HG03558 (cell line): Measurements from ENCODE around the gene NCR3LG1.
A peak's percentile ranks its signal among the peaks of the same experiment; 100 is the strongest.

ENCODE experiments used
- ATAC-seq: cut with Tn5 transposase; IDR thresholded peaks from one replicate; pipeline ENCODE4 v1.9.1; 2021; ENCODE audit warnings: moderate number of reproducible peaks; ENCODE audit not compliant: unreplicated experiment; ENCODE audit errors: extremely low read depth

Gene NCR3LG1

DNA sequence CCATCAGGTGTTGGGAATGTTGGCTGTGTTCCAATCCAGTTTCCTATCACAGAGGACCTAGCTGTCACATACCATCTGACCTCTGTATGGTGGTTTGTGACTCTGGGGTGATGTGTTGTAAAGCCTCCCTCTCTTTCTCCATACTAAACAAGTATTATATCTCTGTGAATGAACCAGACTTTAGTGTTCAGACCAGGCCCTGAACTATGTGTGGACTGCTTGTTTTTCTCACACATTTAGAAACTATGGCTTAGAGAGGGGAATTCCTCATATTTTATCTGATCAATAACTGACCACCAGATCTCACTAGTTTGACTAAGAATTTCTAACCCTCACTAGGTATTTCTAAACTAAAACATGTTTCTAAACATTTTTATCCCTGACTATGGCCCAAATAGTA lies 17.5 kb downstream of the NCR3LG1 start:
- ATAC-seq = no peak

DNA sequence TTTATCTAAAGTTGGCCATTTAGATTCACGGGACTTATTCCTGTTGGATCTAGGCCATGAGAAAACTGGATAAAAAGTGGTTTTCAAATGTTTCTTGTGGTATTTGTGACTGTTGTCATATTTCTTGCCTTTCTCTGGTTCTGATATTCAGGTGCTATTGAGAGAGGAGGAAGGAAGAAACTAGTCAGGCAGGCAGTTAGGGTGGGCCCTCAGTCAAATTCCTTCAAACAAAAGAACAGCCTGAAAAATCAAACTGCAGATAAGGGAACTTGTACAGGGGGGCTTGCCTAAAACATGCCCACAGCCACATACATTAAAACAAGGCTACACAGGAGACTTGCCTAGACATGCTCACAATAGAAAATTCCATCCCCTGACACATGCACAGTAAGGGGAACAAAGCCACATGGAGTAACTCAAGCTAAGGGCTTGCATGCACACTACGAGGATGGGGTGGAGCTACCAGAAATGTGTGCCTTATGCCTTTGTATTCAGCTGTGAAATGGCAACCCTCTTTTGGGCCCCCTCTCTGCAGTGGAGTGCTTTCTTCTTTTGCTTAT lies 18.2 kb downstream of the NCR3LG1 start:
- ATAC-seq = no peak

DNA sequence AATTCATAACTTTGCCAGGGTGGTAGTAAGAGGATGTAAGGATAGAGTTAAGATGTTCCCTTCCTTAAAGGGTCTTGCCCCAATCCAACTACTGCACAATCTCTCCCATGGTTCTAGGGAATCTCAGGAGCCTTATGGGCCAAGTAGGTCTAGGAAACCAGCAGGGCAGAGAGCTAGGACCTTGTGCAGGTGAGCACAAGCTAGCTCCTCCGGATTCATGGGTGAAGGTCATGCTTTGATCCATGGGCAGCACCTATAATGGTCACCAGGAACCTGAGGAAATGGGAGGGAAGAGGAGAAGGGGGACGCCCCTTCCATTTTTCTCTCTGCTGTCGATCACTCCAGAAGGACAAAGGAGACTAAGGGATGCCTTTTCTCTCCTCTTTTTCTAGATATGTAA lies 20.0 kb downstream of the NCR3LG1 start:
- ATAC-seq = no peak

DNA sequence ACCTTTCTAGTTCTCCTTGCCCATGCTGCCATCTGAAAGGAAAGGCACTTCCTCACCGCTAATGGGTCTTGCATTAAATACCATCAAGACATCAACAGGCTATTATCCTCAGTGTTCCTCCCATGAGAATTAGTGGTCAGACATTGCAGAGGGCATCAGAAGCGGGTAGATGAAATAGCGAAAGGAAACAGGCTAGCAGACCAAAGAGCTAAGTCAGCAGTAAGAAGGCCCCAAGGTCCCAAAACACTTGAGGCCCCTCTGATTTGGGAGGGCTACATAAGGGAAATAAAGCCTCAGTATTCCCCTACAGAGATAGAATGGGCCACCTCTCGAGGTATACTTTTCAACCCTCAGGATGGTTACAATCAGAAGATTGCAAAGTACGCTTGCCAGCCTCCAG lies 23.9 kb downstream of the NCR3LG1 start:
- ATAC-seq = no peak

DNA sequence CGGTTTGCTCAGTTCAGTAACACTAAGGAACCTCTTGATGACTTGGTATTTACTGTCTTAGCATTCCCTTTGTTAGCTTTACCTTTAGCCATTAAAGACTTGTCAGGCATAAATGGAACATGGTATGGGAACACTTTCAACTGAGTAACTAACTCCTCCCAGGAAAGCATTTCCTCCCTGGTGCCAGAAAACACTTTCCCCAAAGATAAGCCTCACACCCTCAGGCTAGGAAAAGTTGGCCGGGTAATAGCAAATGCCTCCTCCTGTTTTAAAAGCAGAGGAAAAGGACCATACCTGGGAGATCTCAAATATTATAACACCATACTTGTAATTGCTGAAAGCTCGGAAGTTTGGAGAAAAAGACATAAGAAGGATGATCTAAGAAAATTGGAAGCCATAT lies 24.9 kb downstream of the NCR3LG1 start:
- no peak for ATAC-seq

DNA sequence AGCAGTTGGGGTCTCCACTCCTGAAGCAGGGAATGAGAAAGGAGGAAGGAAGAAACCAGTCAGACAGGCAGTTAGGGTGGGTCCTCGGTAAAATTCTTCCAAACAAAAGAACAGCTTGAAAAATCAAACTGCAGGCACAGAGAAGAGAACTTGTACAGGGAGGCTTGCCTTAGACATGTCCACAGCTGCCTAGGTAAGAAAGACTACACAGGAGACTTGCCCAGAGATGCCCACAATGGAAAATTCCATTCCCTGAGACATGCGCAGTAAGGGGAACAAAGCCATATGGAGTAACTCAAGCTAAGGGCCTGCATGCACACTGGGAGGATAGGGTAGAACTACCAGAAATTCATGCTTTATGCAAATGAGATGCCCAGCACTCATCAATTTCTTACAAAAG lies 27.1 kb downstream of the NCR3LG1 start:
- no peak for ATAC-seq

DNA sequence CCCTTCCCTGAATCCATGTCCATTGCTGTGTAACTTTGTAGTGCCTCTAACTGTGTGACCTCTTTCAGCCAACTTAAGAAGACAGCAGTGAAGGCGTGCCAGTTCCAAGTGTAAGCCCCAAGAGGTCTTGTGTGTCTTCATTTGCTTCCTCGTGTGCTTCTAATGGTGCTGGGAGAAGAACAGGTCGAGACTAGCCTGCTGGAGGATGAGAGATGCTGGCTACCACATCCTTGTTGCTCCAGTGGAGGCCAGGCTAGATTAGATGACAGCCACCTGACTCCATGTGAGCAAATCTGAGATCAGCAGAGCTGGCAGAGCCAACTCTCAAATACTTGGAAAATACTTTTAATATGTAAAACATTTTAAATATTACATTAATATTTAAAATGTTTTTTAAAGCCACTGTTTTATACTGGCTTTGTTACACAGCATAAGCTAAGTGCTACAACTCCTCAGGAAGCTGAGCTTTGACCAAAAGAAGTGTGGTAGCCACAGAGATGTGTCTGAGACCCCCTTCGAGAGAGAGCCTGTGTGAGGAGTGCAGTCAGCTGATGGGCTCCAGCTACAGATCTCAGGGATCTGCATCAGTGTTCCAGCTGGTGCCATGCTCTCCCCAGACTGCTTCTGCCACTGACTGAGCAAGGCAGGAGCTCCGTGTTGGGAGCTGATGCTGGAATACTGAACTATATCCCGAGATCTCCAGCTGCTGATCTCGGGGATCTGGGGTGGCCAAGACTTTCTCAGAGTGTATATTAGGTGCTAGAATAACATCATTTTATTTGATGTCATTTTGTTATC lies 28.0 kb downstream of the NCR3LG1 start:
- ATAC-seq = no peak

DNA sequence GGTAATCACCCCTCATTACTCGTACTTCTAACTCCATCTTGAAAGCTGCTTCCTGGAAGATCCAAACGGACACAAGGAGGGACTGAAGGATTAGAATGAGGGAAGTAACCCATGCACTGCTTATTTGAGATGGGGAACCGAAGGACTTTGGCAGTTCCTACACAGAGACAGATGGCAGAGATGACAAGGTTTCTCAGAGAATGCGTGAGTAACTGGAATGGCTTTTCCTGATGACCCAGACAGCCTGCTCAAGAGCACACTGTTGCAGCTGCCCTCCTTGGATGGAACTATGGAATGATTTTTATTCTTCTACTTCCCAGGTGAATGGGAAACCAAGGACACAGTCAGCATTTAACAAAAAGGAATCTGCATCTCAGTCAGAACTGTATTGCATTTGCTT lies 29.6 kb downstream of the NCR3LG1 start:
- no peak for ATAC-seq

DNA sequence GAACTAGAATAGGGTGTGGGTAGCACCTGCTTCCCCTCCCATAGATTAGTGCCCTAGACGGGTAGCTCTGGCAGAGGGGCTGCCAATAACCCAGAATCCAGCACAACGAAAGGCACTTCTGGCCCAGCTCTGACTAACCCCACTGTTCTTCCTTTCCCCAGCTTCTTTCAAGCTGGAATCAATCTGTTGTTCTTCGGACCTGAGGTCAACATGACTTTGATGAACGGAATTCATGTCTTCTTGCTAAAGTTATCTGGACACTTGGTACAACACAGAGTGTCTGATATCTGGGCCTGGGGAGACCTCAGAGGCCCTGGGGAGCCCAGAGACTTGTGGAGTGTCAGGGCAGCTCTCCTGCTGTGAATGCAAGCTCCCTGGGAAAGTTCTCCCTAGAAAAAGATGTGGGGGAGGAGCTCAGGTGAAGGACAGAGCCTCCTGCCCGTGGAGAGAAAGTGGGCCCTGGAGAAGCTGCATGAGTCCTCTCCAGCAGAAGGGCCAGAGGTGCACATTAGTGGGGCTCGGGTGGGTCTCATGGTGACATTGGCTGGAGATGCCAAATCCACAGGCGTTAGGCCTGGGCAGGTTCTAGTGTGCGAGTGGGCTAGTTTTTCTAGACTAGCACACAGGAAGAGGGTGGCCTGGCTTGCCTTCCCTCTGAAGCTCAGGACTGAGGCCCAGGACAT lies 30.6 kb downstream of the NCR3LG1 start:
- no peak for ATAC-seq

DNA sequence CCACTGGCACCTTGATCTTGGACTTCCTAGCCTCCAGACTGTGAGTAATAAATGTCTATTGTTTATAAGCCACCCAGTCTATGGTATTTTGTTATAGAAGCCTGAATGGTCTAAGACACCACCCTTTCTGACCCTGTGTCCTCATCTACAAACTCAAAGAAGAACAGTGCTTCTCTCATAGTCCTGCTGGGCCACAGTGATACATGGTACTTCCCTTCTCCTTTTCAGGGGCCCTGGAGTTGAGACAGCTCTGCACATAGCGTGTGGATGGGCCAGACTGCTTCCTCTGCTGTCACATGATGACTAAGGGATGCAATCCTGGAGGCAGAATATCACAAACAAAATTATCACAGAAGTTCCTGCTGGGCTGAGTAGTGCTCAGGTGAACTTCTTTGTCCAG lies 31.9 kb downstream of the NCR3LG1 start:
- ATAC-seq = no peak

DNA sequence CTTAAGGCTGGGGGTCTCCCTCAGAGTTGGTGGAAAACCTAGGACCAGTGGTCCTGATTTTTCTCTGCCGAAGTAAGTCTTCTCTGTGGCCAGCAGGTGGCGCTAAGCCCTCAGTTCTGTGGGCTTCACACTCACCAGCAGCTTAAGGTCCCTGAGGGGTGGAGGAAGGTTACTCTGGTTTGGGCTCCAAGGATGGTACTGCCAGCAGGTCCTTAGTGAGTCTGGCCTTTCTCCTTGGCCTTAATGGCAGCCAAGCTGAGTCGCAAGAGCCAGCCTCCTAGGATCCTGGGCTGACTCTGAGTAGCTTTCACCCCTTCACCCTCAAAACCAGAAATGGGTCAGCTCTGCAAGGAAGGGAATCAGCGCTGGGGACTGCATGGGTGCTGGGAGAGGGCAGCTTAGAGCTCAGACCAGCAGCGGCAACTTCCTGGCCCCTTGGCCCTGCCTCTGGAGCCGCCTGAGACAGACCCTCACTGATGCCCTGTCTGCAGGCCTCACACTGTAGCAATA lies 32.5 kb downstream of the NCR3LG1 start:
- no peak for ATAC-seq

DNA sequence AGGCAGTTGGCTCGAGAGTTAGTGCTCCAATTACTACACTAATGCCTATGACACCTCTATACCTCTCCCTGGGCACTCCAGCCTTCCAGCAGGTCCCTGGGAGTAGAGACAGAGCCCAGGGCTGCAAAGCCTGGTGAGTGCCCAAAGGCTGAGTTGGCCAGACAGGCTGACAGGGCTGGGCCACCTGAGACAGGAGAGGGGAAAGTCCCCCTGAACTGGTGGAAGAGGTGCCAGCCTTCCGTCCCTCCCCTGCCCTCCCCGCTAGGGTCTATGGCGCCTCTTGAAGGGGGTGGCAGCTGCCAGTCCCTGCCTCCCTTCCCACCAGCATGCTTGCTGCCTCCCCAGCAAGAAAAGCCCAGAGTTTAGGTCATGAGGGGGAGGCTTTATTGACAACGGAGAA lies 33.9 kb downstream of the NCR3LG1 start:
- ATAC-seq = no peak

DNA sequence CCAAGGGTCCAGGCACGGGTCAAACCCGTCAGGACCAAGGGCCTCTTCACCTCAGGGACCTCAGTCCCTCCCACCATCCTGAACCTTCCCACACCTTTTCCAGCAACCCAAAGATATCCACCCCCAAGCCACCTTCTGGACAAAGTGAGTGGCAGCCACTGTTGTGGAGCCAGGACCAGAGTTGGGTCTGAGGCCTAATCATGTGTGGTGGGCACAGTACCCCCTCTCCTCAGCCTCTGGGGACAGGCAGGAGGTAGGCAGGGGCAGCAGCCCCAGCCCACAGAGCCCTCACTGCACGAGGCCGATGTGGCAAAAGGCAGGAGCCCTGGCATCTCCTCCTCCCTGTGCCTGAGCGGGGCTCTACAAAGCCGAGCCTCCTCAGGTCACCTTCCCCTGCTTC lies 34.3 kb downstream of the NCR3LG1 start:
- ATAC-seq = no peak

DNA sequence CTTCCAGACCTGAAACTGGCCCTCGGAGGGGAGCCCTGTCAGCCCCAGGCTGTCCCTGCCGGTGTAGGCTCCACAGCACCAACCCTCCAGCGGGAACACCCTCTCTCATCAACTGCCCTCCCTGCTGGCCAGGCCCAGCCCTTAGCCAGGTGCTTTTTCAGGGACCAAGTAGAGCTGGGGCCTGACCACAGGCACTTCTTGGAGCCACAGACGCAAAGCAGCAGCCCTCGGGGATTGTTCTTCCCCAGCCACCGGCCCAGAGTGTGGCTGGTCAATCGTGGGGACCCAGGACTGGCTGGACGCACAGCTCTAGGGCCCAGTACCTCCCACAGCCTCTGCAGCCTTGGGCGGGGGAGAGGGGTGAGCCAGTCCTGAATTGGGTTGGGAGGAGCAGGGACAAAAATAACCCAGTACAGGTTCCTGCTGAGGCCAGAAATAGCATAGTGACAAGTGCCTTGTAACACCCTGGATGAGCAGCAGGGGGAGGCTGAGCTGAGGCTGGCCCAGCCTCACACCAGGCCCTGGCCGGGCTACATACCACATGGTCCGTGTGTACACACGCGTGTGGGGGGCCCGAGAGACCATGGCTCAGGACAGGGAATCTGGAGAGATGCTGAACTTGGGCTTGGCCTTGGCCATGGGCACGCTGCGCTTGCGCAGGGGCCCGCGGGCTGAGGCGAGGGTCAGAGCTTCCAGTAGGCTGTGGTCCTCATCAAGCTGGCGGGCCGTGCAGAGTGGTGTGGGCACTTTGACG lies 34.9 kb downstream of the NCR3LG1 start:
- ATAC-seq = peak; percentile 51

DNA sequence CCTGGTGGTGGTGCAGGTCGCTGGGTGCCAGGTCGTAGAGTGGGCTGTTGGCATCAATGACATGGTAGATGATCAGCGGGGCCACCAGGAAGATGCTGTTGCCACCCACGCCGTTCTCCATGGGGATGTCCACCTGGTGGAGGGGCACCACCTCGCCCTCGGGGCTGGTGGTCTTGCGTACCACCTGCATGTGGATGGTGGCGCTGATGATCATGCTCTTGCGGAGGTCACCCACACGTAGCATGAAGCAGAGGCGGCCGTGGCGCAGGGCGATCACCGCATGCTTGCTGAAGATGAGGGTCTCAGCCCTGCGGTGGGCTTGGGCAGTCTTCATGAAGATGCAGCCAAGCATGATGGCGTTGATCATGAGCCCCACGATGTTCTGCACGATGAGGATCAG lies 35.7 kb downstream of the NCR3LG1 start:
- no peak for ATAC-seq

DNA sequence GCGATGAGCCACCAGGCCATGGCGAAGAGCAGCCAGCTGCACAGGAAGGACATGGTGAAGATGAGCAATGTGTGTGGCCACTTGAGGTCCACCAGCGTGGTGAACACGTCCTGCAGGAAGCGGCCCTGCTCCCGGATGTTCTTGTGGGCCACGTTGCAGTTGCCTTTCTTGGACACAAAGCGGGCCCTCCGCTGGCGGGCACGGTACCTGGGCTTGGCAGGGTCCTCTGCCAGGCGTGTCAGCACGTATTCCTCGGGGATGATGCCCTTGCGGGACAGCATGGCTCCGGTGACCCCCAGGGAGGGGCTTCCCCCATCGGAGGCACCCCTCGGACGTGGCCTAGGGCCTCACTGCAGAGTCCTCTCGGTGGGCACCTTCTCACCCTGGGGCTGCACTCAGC lies 36.2 kb downstream of the NCR3LG1 start:
- ATAC-seq = no peak

DNA sequence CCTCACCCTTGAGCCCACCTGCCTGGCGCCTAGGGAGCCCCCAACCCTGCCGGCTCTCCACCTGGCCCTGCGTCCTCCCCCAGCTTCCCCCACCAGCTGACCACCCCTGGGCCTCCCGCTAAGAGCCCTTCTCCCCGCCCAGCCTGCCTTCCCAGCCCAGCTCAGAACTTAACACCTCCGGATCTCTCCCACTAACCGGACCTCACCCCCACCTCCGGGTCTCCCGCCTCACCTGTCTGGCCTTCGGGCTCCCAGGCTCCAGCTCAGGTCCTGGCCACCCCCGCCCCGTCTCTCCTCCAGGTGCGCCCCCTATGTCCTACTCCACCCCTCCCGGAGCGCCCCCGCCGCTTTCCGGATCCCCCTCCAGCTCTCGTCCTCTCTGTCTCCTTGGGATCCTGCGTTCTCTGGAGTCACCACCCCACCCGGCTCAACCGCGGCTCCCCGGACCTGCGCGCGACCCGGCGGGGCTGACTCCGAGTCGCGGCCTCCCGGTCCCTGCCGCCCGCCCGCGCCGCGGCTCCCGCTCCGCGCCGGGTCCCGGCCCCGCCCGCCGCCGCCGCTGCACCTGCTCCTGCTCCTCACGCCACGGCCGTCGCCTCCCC lies 37.1 kb downstream of the NCR3LG1 start, which contains the start of gene KCNJ11:
TSS of gene KCNJ11 (minus strand) at position 51 of the 602 bp plus-strand sequence. CDS start 568 bp downstream, outside the sequence.
- no peak for ATAC-seq

DNA sequence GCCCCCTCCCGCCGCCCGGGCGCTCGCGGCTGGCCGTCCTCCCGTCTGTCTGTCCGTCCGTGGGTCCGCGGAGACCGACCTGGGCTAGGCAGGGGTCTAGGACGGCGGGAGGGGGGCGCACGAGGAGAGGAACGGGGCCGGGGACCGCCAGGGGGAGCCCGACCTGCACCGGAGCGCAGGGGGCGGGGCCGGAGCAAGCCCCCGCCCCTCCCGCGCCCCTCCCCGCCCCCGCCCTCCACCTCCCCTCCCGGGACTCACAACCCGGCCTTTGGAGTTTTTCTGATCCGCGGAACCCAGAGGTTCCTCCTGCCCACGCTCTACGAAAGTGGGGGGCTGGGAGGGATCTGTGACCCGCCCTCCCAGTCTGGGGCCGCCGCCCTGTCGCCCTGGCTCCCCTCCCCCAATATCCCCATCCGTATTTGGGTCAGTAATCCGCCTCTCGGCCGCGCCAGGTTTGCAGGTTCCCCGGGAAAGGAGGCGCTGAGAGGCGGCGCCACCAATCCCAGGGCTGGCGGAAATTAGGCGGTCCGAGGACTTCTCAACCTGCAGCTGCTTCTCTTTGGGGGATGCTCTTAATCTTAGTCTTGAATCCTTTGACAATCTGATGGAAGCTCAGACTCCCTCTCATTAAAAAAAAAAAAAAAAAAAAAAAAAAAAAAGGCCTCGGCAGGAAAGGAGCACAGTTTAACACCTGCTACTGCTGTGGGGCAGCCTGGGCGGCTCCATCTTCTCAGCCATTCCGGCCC lies 37.8 kb downstream of the NCR3LG1 start:
- no peak for ATAC-seq

DNA sequence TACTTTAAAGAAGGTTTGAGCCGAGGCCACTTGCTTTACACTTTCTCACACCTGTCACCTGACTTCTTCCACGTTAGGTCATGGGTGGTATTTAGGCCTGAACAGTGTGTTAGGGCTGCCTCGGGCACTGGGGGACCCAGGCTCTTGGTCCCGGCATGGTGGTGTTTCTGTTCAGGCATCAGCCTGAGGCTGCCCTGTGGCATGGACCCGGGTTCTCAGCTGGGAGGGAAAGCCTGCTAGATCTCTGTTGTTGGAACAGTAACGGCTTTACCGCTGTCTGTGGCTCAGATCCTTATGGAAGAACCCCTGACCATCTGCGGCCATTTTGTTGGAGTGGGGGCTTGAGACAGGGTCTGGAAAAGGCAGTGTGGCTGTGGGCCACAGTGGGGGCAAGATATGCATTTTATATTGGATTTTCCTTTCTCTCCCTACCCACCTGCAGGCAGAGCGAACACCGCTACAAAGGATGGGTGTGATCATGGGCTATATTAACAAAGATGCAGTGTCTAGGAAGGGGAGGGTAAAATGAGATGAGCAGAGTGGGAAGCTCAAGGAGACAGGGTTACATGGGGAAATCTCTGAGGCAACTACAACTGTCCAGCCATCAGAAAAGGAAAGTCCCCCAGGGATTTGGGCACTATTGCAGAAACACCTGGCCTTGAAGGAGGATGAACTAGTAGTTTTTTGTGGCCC lies 38.5 kb downstream of the NCR3LG1 start:
- ATAC-seq = no peak
